ENCODE data around the gene GPS1. TPM values are rescaled to one million over a fixed set of nuclear protein-coding genes. Genes with fewer than 3 reads are reported as not detected.
"Not testable (repeated sequence)": the region's sequence is repeated elsewhere in the genome, so short reads cannot be mapped to it uniquely, and the experiment has no call there.

The GPS1 gene
- total RNA-seq, 2 donors from 2014 or later: 79.5 to 90.8 TPM

GRCh38 chr17:82036634-82037091 is 15.0 kb upstream of the GPS1 start:
- Histone ChIP-seq H3K27me3 (no peaks in the 10 kb centered on the region), H3K4me3 (peak overlapping the region; percentile 68 to 71), H3K36me3 (no peaks in the 10 kb centered on the region), H3K9me3 (no peaks in the 10 kb centered on the region), H3K4me1 (peaks cover 0 to 24% of the 10 kb centered on the region in 2 donors), H3K27ac (peak overlapping the region; percentile 94 to 98)
- TF ChIP-seq CTCF (IDR thresholded peaks at IDR 0.05): no peak
- no peak for DNase-seq (ENCODE audit: low spot score)

GRCh38 chr17:82037092-82037888 is 14.4 kb upstream of the GPS1 start, which contains the start of gene DCXR:
Gene DCXR (minus strand): TSS chr17:82037697. CDS start chr17:82037682, 15 bp downstream.
- H3K27me3 ChIP-seq: no peaks in the 10 kb centered on the region
- no peaks in the 10 kb centered on the region for H3K36me3 ChIP-seq
- DNase-seq (ENCODE audit: low spot score): peak; percentile 99
- peak within 1 kb of the TSS; percentile 68 to 71 for H3K4me3 ChIP-seq
- H3K4me1 ChIP-seq: peaks cover 0 to 19% of the 10 kb centered on the region in 2 donors
- TF ChIP-seq CTCF (IDR thresholded peaks at IDR 0.05): peak; percentile 72 to 83
- H3K27ac ChIP-seq: peak within 1 kb of the TSS; percentile 94 to 98
- no peaks in the 10 kb centered on the region for H3K9me3 ChIP-seq

GRCh38 chr17:82037889-82038195 is 13.9 kb upstream of the GPS1 start:
- Histone ChIP-seq H3K36me3 (no peaks in the 10 kb centered on the region), H3K27me3 (no peaks in the 10 kb centered on the region), H3K9me3 (no peaks in the 10 kb centered on the region), H3K27ac (peak overlapping the region; percentile 94 to 98), H3K4me3 (peak overlapping the region; percentile 3 to 71), H3K4me1 (peaks cover 0 to 17% of the 10 kb centered on the region in 2 donors)
- no peak for TF ChIP-seq CTCF (IDR thresholded peaks at IDR 0.05)
- no peak for DNase-seq (ENCODE audit: low spot score)

GRCh38 chr17:82038796-82039409 is 12.8 kb upstream of the GPS1 start:
- not testable (repeated sequence) for DNase-seq (ENCODE audit: low spot score); H3K27me3 ChIP-seq; H3K36me3 ChIP-seq; H3K27ac ChIP-seq; H3K9me3 ChIP-seq; H3K4me3 ChIP-seq
- H3K4me1 ChIP-seq: peaks cover 0 to 17% of the 10 kb centered on the region in 2 donors

- H3K27me3 ChIP-seq: no peaks in the 10 kb centered on the region
- no peak overlapping the region for H3K27ac ChIP-seq
- H3K36me3 ChIP-seq: no peaks in the 10 kb centered on the region
- TF ChIP-seq CTCF (IDR thresholded peaks at IDR 0.05): no peak
- H3K4me3 ChIP-seq: no peak overlapping the region
- H3K9me3 ChIP-seq: no peaks in the 10 kb centered on the region
- peaks cover 0 to 17% of the 10 kb centered on the region in 2 donors for H3K4me1 ChIP-seq
- DNase-seq (ENCODE audit: low spot score): no peak
Measured at GRCh38 chr17:82039695-82040299, 11.9 kb upstream of the GPS1 start.
